HCT116 (cell line): ENCODE data around the gene THSD7B.

ENCODE experiments used
- CTCF ChIP-seq, 3 experiments: fragments of 200-600 bp in 1 of 3; sonication (generic) in 1 of 3; IDR thresholded peaks in 2 of 3; conservative IDR thresholded peaks in 1 of 3; 2 replicates each; pipeline ENCODE4 v1.5.1; 2012 to 2017; ENCODE audit warnings: low read depth in 2 of 3, low read length in 2 of 3, antibody characterized with exemption in 1 of 3, borderline replicate concordance in 1 of 3, control low read depth in 1 of 3, mild to moderate bottlenecking in 1 of 3, mixed read lengths in 1 of 3, mixed run types in 1 of 3, moderate library complexity in 1 of 3; ENCODE audit not compliant: insufficient read depth in 1 of 3
- EGR1 ChIP-seq: IDR thresholded peaks from 2 replicates; pipeline ENCODE4 v1.6.1; 2012; ENCODE audit warnings: low read depth
- EZH2 ChIP-seq: fragments of 200-600 bp; sonication (generic); IDR thresholded peaks from 2 replicates; pipeline ENCODE4 v1.6.1; 2017; ENCODE audit warnings: antibody characterized with exemption, mixed run types
- EZH2phosphoT487 ChIP-seq: fragments of 200-600 bp; IDR thresholded peaks from 2 replicates; pipeline ENCODE4 v1.6.1; 2018; ENCODE audit warnings: antibody characterized with exemption, borderline replicate concordance
- FOSL1 ChIP-seq: IDR thresholded peaks from 2 replicates; pipeline ENCODE4 v1.6.1; 2012; ENCODE audit warnings: low read depth
- JUND ChIP-seq: IDR thresholded peaks from 2 replicates; pipeline ENCODE4 v1.6.1; 2012
- MAX ChIP-seq: IDR thresholded peaks from 2 replicates; pipeline ENCODE4 v1.6.1; 2012
- POLR2A ChIP-seq: IDR thresholded peaks from 2 replicates; pipeline ENCODE4 v1.7.0; 2011; ENCODE audit warnings: borderline replicate concordance; ENCODE audit not compliant: insufficient read depth, insufficient read length; ENCODE audit errors: extremely low read depth
- POLR2AphosphoS5 ChIP-seq: IDR thresholded peaks from 2 replicates; pipeline ENCODE4 v1.6.1; 2011; ENCODE audit warnings: mild to moderate bottlenecking, low read depth, low read length, moderate library complexity
- REST ChIP-seq: IDR thresholded peaks from 2 replicates; pipeline ENCODE4 v1.6.1; 2012; ENCODE audit warnings: low read depth
- SIN3A ChIP-seq: IDR thresholded peaks from 2 replicates; pipeline ENCODE4 v1.6.1; 2012; ENCODE audit warnings: low read depth
- SP1 ChIP-seq: IDR thresholded peaks from 2 replicates; pipeline ENCODE4 v1.6.1; 2012; ENCODE audit warnings: low read depth
- SRF ChIP-seq: IDR thresholded peaks from 2 replicates; pipeline ENCODE4 v1.6.1; 2012; ENCODE audit warnings: low read depth

- TF ChIP-seq CTCF (IDR thresholded peaks at IDR 0.05 in 2 of 3, conservative IDR thresholded peaks at IDR 0.05 in 1 of 3; ENCODE audit: borderline replicate concordance in 1 of 3, insufficient read depth in 1 of 3, low read depth in 2 of 3, low read length in 2 of 3) (no peak), REST (no peak), MAX (no peak), POLR2A (no peak), JUND (no peak), POLR2AphosphoS5 (no peak), SP1 (no peak), EZH2phosphoT487 (no peak), SIN3A (no peak), EZH2 (no peak), EGR1 (no peak), SRF (no peak), FOSL1 (no peak)
Measured at GRCh38 chr2:136962105-136962725, 196.9 kb downstream of the THSD7B start.
